HG02798 (cell line): ENCODE results near the gene CDH23.

Experiments
- ATAC-seq: cut with Tn5 transposase; IDR thresholded peaks from one replicate; pipeline ENCODE4 v1.9.1; 2021; ENCODE audit warnings: mild to moderate bottlenecking; ENCODE audit not compliant: unreplicated experiment, poor library complexity

Gene CDH23

DNA sequence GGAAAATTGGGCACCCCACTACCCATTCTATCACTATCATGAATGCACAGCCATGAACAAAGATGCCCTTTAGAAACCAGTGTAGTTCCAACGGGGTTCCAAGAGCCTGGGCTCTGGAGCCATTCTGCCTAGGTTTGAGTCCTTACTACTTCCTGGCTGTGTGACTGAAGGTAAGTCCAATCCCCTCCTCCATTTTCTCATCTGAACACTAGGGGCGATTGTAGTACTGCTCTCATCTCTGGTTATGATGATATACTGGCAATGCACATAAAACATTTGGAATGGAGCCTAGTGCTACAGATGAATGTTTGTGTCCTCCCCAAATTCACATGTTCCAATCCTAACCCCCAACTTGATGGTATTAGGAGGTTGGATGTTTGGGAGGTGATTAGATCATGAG, 28.1 kb upstream of the CDH23 start:
- ATAC-seq, result no peak

DNA sequence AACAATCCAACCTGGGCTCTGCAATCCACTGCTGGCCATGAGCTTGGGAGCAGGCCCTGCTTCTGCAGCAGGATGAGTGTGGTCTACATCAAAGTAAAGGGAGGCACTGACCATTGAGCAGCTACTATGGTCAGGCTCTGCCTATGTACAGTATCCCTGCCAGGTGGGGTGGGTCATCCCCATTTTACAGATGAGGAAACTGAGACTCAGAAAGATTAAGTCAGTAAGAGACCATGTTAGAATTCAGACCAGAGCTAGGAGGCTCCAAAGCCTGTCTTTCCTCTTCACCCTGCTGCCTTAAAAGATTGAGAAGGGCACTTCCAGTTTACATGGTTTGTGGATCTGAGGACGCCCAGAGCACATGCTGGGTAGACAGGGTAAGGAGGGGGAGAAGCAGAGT, 27.1 kb upstream of the CDH23 start:
- ATAC-seq, result no peak

GRCh38 chr10:71370031-71370430, 26.7 kb upstream of the CDH23 start:
- ATAC-seq, result no peak

- no peak for ATAC-seq
Measured at GRCh38 chr10:71371750-71372166, 25.0 kb upstream of the CDH23 start.

DNA sequence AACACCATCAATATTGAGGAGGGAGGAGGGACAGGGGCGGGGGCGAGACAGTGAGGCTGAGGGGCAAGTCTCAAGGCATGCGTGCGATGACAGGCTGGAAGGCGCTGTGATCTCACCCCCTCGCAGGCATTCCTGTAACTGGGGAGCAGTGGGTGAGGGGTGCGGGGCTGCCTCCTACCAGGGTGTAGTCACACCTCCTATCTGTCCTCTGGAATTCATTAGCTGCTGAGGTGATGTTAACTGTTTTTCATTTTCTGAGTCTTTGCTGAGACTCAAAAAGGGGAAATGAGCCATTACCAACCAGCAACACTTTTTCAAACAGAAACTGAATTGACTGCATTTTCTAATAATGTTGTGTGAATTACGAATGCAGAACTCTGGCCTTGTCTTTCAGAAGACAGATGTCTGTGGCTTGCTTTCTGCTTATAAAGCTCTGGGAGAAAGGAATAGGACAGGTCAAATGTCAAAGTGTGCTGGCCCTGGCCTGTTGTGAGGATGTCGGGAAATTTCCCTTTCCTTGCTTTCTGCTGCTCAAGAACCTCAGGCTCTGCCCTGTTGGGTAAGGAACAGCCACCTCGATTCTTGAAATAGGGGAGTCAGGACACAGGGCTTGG, 23.7 kb upstream of the CDH23 start:
- peak; percentile 58 for ATAC-seq

- no peak for ATAC-seq
Measured at GRCh38 chr10:71374481-71375233, 22.1 kb upstream of the CDH23 start.

GRCh38 chr10:71375952-71376351, 20.8 kb upstream of the CDH23 start:
- no peak for ATAC-seq

DNA sequence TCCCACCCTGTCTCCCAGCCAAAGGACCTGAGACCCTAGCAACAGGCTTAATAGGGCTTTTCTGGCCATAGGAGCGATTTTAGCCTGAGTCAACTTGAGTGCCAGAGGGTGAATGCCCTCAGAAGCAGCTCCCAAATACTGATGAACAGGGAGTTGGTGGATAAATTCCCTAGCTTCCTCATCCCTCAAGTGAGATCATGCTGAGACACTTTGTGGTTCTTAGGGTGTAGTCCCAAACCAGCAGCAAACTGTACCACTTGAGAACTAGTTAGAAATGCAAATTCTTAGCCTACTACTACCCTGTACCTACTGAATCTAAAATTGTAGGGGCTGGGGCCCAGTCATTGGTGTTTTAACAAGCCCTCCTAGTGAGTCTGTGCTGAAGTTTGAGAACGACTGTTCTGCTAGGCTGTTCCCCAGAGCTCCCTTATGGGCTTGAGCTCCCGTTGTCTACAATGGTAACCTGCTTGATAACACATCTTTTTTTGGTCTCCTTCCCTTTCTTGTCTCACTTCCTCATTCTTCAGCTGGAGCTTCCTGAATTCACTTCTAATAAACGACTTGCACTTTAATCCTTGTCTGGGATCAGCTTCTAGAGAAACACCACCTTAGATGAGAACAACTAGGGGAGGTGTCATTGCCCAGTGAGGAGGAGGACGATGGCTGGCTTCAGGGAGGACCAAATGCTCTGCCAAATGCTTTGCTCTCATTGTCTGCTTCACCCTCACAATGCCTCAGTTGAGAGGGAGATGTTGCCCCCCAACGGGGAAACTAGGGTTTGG, 18.2 kb upstream of the CDH23 start:
- ATAC-seq, result no peak

DNA sequence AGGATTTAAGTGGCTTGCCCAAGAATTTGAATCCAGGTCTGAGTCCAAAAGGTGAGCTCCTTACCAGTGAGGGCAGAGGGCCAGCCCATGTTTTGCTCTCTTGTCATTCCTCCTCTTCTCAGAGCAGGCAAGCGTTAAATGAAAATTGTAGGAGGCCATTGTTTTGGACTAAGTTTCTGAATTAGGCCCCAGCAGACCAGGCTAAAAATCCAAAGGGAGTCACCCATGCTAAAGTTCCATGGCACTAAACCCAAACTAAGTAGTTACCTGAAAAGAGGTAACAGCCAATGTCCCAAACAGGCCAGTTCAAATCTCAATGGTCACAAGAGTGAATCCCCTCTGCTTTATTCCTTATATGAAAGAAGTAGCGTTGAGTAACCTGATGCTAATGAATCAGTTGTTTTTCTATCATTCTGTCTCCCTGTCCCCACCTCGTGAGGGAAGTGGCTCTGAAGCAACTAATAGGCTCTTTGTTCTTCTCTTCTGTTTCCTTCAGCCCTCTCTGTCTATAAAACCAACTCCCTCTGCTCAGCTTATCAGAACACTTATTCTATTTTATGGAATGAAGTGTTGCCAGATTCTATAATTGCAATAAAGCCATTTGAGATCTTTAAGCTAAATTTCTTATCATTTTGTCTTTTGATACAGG, 17.5 kb upstream of the CDH23 start:
- no peak for ATAC-seq

DNA sequence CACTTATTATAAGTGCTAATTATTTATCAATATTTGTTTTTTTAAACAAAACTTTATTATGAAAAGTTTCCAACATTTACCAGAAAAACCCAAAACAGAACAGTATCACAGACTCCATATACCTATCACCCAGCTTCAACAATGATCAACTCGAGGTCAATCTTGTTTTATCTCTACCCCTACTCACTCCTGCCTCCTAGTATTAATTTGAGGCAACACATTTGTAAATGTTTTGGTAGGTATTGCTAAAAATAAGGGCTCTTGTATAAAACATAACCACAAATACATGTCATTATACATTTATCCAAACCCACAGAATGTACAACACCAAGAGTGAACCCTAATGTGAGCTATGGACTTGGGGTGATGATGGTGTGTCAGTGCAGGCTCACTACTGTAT, 15.9 kb upstream of the CDH23 start:
- ATAC-seq, result no peak

GRCh38 chr10:71381611-71382010, 15.1 kb upstream of the CDH23 start:
- no peak for ATAC-seq

DNA sequence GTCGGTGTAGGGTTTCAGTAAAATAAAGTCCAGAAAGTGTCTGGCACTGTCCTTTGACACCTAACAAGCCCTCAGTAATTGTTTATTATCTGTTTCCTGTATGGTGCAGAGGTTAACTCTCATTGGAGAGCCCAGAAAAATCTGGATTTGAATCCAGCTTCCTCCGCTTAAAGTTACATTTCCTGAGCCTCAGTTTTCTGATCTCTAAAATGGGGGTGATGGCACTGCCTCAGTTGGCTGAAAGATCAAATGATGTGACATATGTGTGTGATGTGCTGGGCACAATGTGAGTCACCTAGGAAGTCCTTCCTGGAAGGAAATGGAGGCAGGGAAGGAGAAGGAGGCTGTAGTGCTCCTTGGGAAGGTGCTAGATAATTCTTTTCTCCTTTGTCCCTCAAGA, 14.7 kb upstream of the CDH23 start:
- ATAC-seq, result no peak

- no peak for ATAC-seq
Measured at GRCh38 chr10:71382757-71383156, 14.0 kb upstream of the CDH23 start.

DNA sequence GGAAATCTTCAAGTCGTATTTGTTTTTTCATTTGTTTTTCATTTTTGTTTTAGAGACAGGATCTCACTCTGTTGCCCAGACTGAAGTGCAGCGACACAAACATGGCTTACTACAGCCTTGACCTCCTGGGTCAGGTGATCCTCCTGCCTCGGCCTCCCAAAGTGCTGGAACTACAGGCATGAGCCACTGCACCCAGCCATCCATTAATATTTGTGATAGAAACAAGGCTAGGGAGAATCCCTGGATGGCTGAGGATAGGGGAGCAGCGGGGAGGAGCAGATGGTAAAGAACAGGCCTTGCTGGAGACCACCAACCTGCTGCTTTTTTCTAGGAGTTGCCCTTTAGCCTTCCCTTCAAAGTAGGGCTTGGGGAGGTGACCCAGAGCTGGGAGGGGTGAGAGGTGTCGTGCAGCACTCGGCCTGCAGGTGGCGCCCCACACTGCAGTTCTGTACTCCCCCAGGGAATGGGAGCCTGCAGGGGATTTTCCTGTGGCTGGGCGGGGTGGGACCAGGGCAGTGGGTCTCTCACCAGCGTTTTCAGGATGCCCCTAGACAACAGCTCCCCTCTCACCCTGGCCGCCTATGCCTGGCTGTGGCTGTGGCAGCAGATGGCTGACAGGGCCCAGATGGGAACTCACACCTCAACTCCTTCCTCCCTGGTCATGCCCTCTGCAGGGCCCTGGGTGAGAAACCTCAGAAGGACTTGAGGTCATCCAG, 12.6 kb upstream of the CDH23 start:
- ATAC-seq, result peak; percentile 65

DNA sequence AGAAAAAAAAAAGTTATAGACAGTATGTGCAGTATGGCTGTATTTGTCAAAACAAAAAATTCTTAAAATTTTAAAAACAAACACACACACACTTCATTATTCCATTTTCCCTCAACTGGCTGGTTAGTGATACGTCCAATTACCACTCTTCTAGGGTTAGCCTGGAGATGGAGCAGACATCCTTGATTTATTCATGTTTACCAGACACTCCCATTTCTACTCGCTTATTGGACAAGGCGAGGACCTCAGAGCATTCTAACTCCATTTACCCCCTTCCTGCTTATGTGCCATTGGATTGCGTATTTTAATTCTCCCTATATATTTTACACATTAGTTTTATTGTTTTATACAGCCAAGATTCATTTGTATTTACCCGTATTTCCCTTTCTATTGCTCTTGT, 8.5 kb upstream of the CDH23 start:
- ATAC-seq, result no peak

- no peak for ATAC-seq
Measured at GRCh38 chr10:71388583-71389310, 8.0 kb upstream of the CDH23 start.

DNA sequence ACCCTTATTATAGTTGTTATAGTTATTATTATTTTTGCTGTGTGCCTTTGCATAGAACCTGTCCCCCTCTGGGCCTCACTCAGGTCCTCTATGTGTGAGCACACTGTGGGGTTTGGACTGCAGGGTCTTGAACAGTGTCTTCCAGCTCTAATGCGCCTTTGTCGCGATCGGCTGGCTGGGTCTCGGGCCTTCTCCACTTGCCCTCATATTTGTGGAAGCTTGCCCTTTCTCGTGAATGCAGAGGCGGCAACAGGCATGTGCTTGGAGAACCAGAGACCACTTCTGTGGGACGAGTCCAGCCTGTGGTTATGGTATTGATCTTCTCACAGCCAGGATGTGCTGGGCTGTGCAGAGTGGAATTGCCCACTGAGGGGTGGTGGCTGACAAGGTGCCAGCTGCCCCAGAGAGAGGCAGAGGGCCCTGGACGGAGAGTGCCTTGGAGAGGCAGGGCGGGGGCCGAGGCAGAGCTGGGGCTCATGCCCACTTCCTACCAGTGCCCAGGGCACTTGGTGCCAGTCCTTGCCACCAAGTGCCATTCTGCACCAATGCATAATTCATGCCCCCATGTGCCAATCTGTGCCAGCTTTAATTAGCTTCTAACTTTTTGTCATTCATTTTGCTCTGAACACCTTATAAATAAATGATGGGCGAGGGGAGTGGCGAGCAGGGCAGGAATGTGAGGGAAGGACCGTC, 6.8 kb upstream of the CDH23 start:
- no peak for ATAC-seq

DNA sequence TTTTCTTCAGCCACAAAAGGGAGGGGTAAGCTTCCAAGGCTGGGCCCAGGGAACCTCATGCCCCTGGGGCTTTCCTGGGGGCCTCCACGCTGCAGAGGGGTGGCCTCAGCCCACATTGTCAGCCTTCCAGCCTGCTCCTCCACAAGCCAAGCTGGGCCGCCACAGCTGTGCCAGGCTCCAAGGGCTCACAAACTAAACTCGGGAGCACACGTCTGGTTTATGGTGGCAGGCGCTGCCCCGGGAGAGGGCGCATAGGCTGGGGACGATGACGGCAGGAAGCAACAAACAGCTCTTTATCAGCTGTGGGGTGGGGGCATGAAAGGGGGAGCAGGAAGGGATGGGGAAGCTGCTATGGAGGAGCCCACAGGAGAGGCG, 6.3 kb upstream of the CDH23 start:
- ATAC-seq, result no peak
